HepG2 (cell line): ENCODE measurements around the gene DMRT3. TPM values are rescaled to one million over a fixed set of nuclear protein-coding genes. Genes with fewer than 3 reads are reported as not detected.
A peak's percentile ranks its signal among the peaks of the same experiment; 100 is the strongest.

Source experiments
- ATAC-seq: fragments of 200-7000 bp; cut with Tn5 transposase; 3 replicates; pipeline ENCODE4 v1.9.1; 2020; ENCODE audit warnings: mild to moderate bottlenecking, moderate library complexity
- BruUV-seq: library from RNA; stranded (reverse); fragments of 400-500 nt; replicated peaks from 2 replicates; lab custom pipeline; 2021; lab: Mats Ljungman, UMichigan
- CTCF ChIA-PET: fragments of 300-600 bp; formaldehyde crosslinking; extraction: SDS; loops from one replicate; lab custom pipeline; 2021; ENCODE audit warnings: low total read pairs, inconsistent platforms, low intra/inter-chr PET ratio; lab: Yijun Ruan, JAX
- POLR2A ChIA-PET: fragments of 350-600 bp; sonication (Branson Sonifier 250); formaldehyde crosslinking; loops from one replicate; lab custom pipeline; 2020; ENCODE audit warnings: antibody characterized with exemption, inconsistent platforms; lab: Yijun Ruan, JAX
- DNase-seq: peaks from one replicate; pipeline ENCODE4 v3.0.0-alpha.2; 2015; ENCODE audit warnings: low spot score
- FAIRE-seq: peaks from 3 replicates; lab custom pipeline; 2011; peaks lifted over from hg19 to GRCh38; lab: Jason Lieb, UNC
- H2AFZ ChIP-seq: one replicate; pipeline ENCODE4 v1.6.1; 2011; ENCODE audit warnings: low read length, inconsistent platforms
- H3K27ac ChIP-seq: fragments of 300-600 bp; 3 replicates; pipeline ENCODE4 v1.8.0; 2011; ENCODE audit warnings: mixed run types, mild to moderate bottlenecking, mixed read lengths, low read length, inconsistent platforms; ENCODE audit not compliant: insufficient read depth; ENCODE audit errors: extremely low read length
- H3K27me3 ChIP-seq, 2 experiments: fragments of 200-600 bp in 1 of 2; 2 replicates in 1 of 2; 3 replicates in 1 of 2; pipeline versions ENCODE4 v1.6.0 to v1.8.0; 2011; ENCODE audit warnings: low read length in 2 of 2, mild to moderate bottlenecking in 2 of 2, moderate library complexity in 2 of 2, inconsistent platforms in 1 of 2; ENCODE audit not compliant: insufficient read depth in 2 of 2, control insufficient read depth in 1 of 2
- H3K36me3 ChIP-seq, 2 experiments: fragments of 200-600 bp in 1 of 2; replicated peaks in 1 of 2; 2 replicates in 1 of 2; 3 replicates in 1 of 2; pipeline versions ENCODE4 v1.5.1 to v1.8.0; 2011; ENCODE audit warnings: low read length in 2 of 2, inconsistent platforms in 1 of 2; ENCODE audit not compliant: insufficient read depth in 2 of 2, control insufficient read depth in 1 of 2
- H3K4me1 ChIP-seq: 2 replicates; pipeline ENCODE4 v1.5.1; 2012; ENCODE audit warnings: low read length, inconsistent platforms; ENCODE audit not compliant: insufficient read depth
- H3K4me2 ChIP-seq: 2 replicates; pipeline ENCODE4 v1.6.0; 2011; ENCODE audit warnings: low read depth, low read length, inconsistent platforms
- H3K4me3 ChIP-seq, 3 experiments: fragments of 200-600 bp in 1 of 3; sonication (generic), shearing (Covaris generic) in 1 of 3; replicated peaks in 1 of 3; 2 replicates each; pipeline ENCODE4 v1.5.1; 2011 to 2016; ENCODE audit warnings: low read length in 3 of 3, inconsistent platforms in 2 of 3, low read depth in 2 of 3, mild to moderate bottlenecking in 2 of 3, control low read depth in 1 of 3, mixed read lengths in 1 of 3; ENCODE audit not compliant: insufficient read depth in 1 of 3
- H3K79me2 ChIP-seq: one replicate; pipeline ENCODE4 v1.6.1; 2011; ENCODE audit warnings: low read length, inconsistent platforms; ENCODE audit not compliant: insufficient read depth
- H3K9ac ChIP-seq: 2 replicates; pipeline ENCODE4 v1.6.0; 2011; ENCODE audit warnings: mild to moderate bottlenecking, low read depth, low read length, inconsistent platforms; ENCODE audit not compliant: insufficient read depth
- H3K9me3 ChIP-seq: 2 replicates; pipeline ENCODE4 v1.5.1; 2012; ENCODE audit warnings: mild to moderate bottlenecking, low read length
- H4K20me1 ChIP-seq: 2 replicates; pipeline ENCODE4 v1.6.0; 2011; ENCODE audit warnings: inconsistent platforms, mild to moderate bottlenecking, low read length, moderate library complexity; ENCODE audit not compliant: insufficient read depth
- NCOA2 ChIP-seq: sonication (generic); formaldehyde crosslinking; IDR thresholded peaks from 2 replicates; pipeline ENCODE4 v1.8.0; 2022; ENCODE audit warnings: inconsistent platforms
- NFYB ChIP-seq: sonication (generic); formaldehyde crosslinking; IDR thresholded peaks from 2 replicates; pipeline ENCODE4 v1.4.0; 2020; ENCODE audit warnings: missing genetic modification reagents
- PAX8 ChIP-seq: sonication (generic); formaldehyde crosslinking; IDR thresholded peaks from 2 replicates; pipeline ENCODE4 v1.8.0; 2022; ENCODE audit warnings: mild to moderate bottlenecking, missing genetic modification reagents, borderline replicate concordance
- SETDB1 ChIP-seq: sonication (generic); formaldehyde crosslinking; IDR thresholded peaks from 2 replicates; pipeline ENCODE4 v1.5.1; 2020; ENCODE audit warnings: missing genetic modification reagents, mild to moderate bottlenecking, borderline replicate concordance
- WGBS: methylation state at CpG from one replicate; pipeline ENCODE4 v1.1.6; 2017; ENCODE audit warnings: low lambda C conversion rate; 5-methylcytosine and 5-hydroxymethylcytosine counted together
- in situ Hi-C: cut with HindIII; loops from 2 replicates; pipeline ENCODE4 v1.10.0; 2017; ENCODE audit warnings: low pct_unique_long_range_greater_than_20kb; ENCODE audit not compliant: extremely low pct_ligation_motif_present
- intact Hi-C: fragments of 100-400 bp; cut with micrococcal nuclease; formaldehyde crosslinking; loops from one replicate; pipeline ENCODE4 v1.10.0; 2022; ENCODE audit not compliant: unreplicated experiment
- polyA plus RNA-seq, 8 experiments: library from polyadenylated mRNA; depleted of rRNA in 3 of 8; stranded (reverse) in 7 of 8; unstranded in 1 of 8; fragments of >200 nt; fragmentation: Illumina TruSeq in 4 of 8; extraction: Trizol in 4 of 8; gene quantifications; 2 replicates each; pipeline versions ENCODE4 v1.2.1 to v1.2.3, GENCODE V29; 2011 to 2016; ENCODE audit warnings: low read depth in 4 of 8, missing spikeins in 1 of 8, mixed read lengths in 1 of 8; ENCODE audit not compliant: insufficient read depth in 1 of 8
- total RNA-seq, 5 experiments: library from RNA; depleted of rRNA; stranded (reverse); fragments of >200 nt; fragmentation: Illumina TruSeq; extraction: Trizol; gene quantifications; 2 replicates each; pipeline ENCODE4 v1.2.3, GENCODE V29; 2016; ENCODE audit warnings: low read depth in 1 of 5
- TF ChIP-seq, protein P1 (sequence below): sonication (generic); formaldehyde crosslinking; IDR thresholded peaks from 2 replicates; pipeline ENCODE4 v1.5.1; 2020; ENCODE audit warnings: missing genetic modification reagents, mild to moderate bottlenecking, borderline replicate concordance
- TF ChIP-seq, protein P2 (sequence below): sonication (generic); formaldehyde crosslinking; IDR thresholded peaks from 2 replicates; pipeline ENCODE4 v1.8.1; 2023; ENCODE audit warnings: missing genetic modification reagents, inconsistent platforms, borderline replicate concordance
- TF ChIP-seq, protein P3 (sequence below): sonication (generic); formaldehyde crosslinking; IDR thresholded peaks from 2 replicates; pipeline ENCODE4 v1.5.1; 2020; ENCODE audit warnings: mild to moderate bottlenecking, missing genetic modification reagents, moderate library complexity
- TF ChIP-seq, protein P4 (sequence below): sonication (generic); formaldehyde crosslinking; IDR thresholded peaks from 2 replicates; pipeline ENCODE4 v1.5.1; 2020; ENCODE audit warnings: mild to moderate bottlenecking, missing genetic modification reagents, borderline replicate concordance
- TF ChIP-seq, protein P5 (sequence below): sonication (generic); formaldehyde crosslinking; IDR thresholded peaks from 2 replicates; pipeline ENCODE4 v1.5.0; 2020; ENCODE audit warnings: missing genetic modification reagents, mild to moderate bottlenecking, borderline replicate concordance

Gene DMRT3
- total and polyA plus RNA-seq, 2 of the 13 experiments (the other 11 are each of a cell fraction or from before 2014, with no cell fraction given): not detected

DNA sequence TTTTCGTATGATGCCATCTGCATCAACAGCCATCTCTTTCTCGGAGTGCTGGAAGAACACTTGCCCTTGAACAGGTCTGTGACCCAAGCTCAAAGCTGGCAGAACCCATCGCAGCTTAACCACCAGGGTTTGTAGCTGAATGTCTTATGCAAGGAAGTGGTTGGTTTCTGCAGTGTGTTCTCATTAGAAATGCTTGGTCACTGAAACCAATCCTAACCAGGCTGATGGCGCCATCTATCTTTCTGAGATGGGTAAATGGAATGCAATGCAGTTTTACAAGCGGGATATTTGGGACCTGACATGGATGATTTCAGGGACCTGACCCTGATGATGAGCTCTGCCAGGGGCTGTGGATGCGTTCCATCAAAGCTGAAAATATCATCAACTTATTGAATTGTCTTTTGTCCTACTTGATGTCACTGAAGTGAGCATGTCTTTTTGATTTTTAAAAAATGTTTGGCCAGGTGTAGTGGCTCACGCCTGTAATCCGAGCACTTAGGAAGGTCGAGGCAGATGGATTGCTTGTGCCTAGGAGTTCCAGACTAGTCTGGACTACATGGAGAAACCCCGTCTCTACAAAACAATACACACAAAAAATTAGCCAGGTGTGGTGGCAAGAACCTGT, 28.7 kb downstream of the DMRT3 start:
- WGBS: 20% methylated on average over 9 of the region's 10 CpGs
- peak; percentile 73 for ATAC-seq
- ChIA-PET CTCF (interaction anchor here (1.9 kb wide), 1 partner anchor 111 kb away, joined by 10 read pairs; no protein-coding TSS in a partner anchor), POLR2A (no interaction called here)
- H3K4me3 ChIP-seq: no peak overlapping the region
- 0 out of 5 replicates have a peak, but pooled peaks cover 0 to 8% of the 10 kb centered on the region in 2 experiments for H3K27me3 ChIP-seq
- no peaks in the 10 kb centered on the region for H3K4me1 ChIP-seq
- H3K36me3 ChIP-seq: no peaks in the 10 kb centered on the region
- DNase-seq: peak; percentile 47
- H3K4me2 ChIP-seq: no peak overlapping the region
- no peak overlapping the region for H3K9ac ChIP-seq
- H3K9me3 ChIP-seq: no peaks in the 10 kb centered on the region
- H2AFZ ChIP-seq: no peak overlapping the region
- peak; percentile 61 for FAIRE-seq
- H4K20me1 ChIP-seq: no peaks in the 10 kb centered on the region
- H3K27ac ChIP-seq: no peak overlapping the region
- no peaks in the 10 kb centered on the region for H3K79me2 ChIP-seq
- BruUV-seq: no TSS peak
- in situ Hi-C loops: no loop called here
- intact Hi-C loops: loop anchor here (1.0 to 10.0 kb wide), 4 partner anchors 112 to 658 kb away; no protein-coding TSS in a partner anchor
- TF ChIP-seq, protein P1, sequence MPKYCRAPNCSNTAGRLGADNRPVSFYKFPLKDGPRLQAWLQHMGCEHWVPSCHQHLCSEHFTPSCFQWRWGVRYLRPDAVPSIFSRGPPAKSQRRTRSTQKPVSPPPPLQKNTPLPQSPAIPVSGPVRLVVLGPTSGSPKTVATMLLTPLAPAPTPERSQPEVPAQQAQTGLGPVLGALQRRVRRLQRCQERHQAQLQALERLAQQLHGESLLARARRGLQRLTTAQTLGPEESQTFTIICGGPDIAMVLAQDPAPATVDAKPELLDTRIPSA: no peak
- TF ChIP-seq, protein P2, sequence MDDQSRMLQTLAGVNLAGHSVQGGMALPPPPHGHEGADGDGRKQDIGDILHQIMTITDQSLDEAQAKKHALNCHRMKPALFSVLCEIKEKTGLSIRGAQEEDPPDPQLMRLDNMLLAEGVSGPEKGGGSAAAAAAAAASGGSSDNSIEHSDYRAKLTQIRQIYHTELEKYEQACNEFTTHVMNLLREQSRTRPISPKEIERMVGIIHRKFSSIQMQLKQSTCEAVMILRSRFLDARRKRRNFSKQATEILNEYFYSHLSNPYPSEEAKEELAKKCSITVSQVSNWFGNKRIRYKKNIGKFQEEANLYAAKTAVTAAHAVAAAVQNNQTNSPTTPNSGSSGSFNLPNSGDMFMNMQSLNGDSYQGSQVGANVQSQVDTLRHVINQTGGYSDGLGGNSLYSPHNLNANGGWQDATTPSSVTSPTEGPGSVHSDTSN (CRISPR knock-in tag): no peak
- TF ChIP-seq, protein P3, sequence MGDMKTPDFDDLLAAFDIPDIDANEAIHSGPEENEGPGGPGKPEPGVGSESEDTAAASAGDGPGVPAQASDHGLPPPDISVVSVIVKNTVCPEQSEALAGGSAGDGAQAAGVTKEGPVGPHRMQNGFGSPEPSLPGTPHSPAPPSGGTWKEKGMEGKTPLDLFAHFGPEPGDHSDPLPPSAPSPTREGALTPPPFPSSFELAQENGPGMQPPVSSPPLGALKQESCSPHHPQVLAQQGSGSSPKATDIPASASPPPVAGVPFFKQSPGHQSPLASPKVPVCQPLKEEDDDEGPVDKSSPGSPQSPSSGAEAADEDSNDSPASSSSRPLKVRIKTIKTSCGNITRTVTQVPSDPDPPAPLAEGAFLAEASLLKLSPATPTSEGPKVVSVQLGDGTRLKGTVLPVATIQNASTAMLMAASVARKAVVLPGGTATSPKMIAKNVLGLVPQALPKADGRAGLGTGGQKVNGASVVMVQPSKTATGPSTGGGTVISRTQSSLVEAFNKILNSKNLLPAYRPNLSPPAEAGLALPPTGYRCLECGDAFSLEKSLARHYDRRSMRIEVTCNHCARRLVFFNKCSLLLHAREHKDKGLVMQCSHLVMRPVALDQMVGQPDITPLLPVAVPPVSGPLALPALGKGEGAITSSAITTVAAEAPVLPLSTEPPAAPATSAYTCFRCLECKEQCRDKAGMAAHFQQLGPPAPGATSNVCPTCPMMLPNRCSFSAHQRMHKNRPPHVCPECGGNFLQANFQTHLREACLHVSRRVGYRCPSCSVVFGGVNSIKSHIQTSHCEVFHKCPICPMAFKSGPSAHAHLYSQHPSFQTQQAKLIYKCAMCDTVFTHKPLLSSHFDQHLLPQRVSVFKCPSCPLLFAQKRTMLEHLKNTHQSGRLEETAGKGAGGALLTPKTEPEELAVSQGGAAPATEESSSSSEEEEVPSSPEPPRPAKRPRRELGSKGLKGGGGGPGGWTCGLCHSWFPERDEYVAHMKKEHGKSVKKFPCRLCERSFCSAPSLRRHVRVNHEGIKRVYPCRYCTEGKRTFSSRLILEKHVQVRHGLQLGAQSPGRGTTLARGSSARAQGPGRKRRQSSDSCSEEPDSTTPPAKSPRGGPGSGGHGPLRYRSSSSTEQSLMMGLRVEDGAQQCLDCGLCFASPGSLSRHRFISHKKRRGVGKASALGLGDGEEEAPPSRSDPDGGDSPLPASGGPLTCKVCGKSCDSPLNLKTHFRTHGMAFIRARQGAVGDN (CRISPR knock-in tag): no peak
- TF ChIP-seq SETDB1: no peak
- TF ChIP-seq, protein P4, sequence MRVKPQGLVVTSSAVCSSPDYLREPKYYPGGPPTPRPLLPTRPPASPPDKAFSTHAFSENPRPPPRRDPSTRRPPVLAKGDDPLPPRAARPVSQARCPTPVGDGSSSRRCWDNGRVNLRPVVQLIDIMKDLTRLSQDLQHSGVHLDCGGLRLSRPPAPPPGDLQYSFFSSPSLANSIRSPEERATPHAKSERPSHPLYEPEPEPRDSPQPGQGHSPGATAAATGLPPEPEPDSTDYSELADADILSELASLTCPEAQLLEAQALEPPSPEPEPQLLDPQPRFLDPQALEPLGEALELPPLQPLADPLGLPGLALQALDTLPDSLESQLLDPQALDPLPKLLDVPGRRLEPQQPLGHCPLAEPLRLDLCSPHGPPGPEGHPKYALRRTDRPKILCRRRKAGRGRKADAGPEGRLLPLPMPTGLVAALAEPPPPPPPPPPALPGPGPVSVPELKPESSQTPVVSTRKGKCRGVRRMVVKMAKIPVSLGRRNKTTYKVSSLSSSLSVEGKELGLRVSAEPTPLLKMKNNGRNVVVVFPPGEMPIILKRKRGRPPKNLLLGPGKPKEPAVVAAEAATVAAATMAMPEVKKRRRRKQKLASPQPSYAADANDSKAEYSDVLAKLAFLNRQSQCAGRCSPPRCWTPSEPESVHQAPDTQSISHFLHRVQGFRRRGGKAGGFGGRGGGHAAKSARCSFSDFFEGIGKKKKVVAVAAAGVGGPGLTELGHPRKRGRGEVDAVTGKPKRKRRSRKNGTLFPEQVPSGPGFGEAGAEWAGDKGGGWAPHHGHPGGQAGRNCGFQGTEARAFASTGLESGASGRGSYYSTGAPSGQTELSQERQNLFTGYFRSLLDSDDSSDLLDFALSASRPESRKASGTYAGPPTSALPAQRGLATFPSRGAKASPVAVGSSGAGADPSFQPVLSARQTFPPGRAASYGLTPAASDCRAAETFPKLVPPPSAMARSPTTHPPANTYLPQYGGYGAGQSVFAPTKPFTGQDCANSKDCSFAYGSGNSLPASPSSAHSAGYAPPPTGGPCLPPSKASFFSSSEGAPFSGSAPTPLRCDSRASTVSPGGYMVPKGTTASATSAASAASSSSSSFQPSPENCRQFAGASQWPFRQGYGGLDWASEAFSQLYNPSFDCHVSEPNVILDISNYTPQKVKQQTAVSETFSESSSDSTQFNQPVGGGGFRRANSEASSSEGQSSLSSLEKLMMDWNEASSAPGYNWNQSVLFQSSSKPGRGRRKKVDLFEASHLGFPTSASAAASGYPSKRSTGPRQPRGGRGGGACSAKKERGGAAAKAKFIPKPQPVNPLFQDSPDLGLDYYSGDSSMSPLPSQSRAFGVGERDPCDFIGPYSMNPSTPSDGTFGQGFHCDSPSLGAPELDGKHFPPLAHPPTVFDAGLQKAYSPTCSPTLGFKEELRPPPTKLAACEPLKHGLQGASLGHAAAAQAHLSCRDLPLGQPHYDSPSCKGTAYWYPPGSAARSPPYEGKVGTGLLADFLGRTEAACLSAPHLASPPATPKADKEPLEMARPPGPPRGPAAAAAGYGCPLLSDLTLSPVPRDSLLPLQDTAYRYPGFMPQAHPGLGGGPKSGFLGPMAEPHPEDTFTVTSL (CRISPR knock-in tag): no peak
- TF ChIP-seq NFYB (CRISPR knock-in tag): no peak
- TF ChIP-seq, protein P5, sequence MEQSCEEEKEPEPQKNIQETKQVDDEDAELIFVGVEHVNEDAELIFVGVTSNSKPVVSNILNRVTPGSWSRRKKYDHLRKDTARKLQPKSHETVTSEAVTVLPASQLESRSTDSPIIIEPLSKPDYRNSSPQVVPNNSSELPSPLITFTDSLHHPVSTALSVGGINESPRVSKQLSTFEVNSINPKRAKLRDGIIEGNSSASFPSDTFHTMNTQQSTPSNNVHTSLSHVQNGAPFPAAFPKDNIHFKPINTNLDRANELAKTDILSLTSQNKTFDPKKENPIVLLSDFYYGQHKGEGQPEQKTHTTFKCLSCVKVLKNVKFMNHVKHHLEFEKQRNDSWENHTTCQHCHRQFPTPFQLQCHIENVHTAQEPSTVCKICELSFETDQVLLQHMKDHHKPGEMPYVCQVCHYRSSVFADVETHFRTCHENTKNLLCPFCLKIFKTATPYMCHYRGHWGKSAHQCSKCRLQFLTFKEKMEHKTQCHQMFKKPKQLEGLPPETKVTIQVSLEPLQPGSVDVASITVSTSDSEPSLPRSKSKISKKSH (CRISPR knock-in tag): no peak
- TF ChIP-seq NCOA2 (CRISPR knock-in tag): no peak
- no peak for TF ChIP-seq PAX8 (CRISPR knock-in tag)
